ENCODE data around the gene KIF18B.

DNA sequence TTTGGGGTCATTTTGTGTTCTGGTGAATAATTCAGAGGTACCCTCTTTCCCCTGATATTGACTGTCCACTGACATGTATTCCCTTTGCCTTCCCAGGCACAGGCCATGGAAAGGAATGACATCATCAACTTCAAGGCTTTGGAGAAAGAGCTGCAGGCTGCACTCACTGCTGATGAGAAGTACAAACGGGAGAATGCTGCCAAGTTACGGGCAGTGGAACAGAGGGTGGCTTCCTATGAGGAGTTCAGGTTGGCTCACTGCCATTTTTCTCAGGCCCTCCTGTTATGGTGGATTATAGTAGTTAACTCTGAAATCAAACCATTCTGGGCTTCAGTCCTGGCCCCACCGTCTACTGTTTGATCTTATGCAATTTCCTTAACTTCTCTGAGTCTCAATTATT lies 46.7 kb downstream of the KIF18B start:
- TF ChIP-seq CTCF (conservative IDR thresholded peaks at IDR 0.05 in 1 of 2, IDR thresholded peaks at IDR 0.05 in 1 of 2; ENCODE audit: low read depth in 1 of 2, low read length in 2 of 2) = no peak
- no peak for TF ChIP-seq EZH2 (IDR thresholded peaks at IDR 0.05; ENCODE audit: low read length, missing control alignments)

Measured in fibroblast of lung (primary cell).